Lower leg skin (tissue), 3 donors: Measurements from ENCODE around the gene ADCY2.

Experiments
- POLR2A ChIP-seq, 2 donors: fragments of 450-650 bp; IDR thresholded peaks; one replicate each; pipeline ENCODE4 v1.6.1; 2016 to 2017; ENCODE audit warnings: antibody characterized with exemption in 2 of 2, mild to moderate bottlenecking in 1 of 2, moderate library complexity in 1 of 2
- TF ChIP-seq, protein P1 (sequence below), 3 donors: fragments of 450-650 bp; IDR thresholded peaks; one replicate each; pipeline ENCODE4 v1.5.1; 2016; ENCODE audit warnings: antibody characterized with exemption in 3 of 3, mild to moderate bottlenecking in 3 of 3, moderate library complexity in 2 of 3

- TF ChIP-seq, protein P1, sequence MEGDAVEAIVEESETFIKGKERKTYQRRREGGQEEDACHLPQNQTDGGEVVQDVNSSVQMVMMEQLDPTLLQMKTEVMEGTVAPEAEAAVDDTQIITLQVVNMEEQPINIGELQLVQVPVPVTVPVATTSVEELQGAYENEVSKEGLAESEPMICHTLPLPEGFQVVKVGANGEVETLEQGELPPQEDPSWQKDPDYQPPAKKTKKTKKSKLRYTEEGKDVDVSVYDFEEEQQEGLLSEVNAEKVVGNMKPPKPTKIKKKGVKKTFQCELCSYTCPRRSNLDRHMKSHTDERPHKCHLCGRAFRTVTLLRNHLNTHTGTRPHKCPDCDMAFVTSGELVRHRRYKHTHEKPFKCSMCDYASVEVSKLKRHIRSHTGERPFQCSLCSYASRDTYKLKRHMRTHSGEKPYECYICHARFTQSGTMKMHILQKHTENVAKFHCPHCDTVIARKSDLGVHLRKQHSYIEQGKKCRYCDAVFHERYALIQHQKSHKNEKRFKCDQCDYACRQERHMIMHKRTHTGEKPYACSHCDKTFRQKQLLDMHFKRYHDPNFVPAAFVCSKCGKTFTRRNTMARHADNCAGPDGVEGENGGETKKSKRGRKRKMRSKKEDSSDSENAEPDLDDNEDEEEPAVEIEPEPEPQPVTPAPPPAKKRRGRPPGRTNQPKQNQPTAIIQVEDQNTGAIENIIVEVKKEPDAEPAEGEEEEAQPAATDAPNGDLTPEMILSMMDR (IDR thresholded peaks at IDR 0.05), result no peak
- no peak for TF ChIP-seq POLR2A (IDR thresholded peaks at IDR 0.05)
These were observed 275.5 kb downstream of the ADCY2 start for GRCh38 chr5:7671381-7671993.
